Measurements from ENCODE around the gene GAL3ST3.
A peak's percentile ranks its signal among the peaks of the same experiment; 100 is the strongest.

GAL3ST3 gene

GRCh38 chr11:66016793-66017177, 32.2 kb downstream of the GAL3ST3 start:
- DNase-seq (ENCODE audit: low read depth), result no peak
- no peak for TF ChIP-seq CTCF (conservative IDR thresholded peaks at IDR 0.05; ENCODE audit: low read length)
- H3K4me3 ChIP-seq (ENCODE audit: low read length), result no peak overlapping the region

GRCh38 chr11:66015936-66016792, 32.8 kb downstream of the GAL3ST3 start:
- TF ChIP-seq CTCF (conservative IDR thresholded peaks at IDR 0.05; ENCODE audit: low read length), result no peak
- H3K4me3 ChIP-seq (ENCODE audit: low read length), result no peak overlapping the region
- DNase-seq (ENCODE audit: low read depth), result no peak

GRCh38 chr11:66015454-66015881, 33.5 kb downstream of the GAL3ST3 start:
- DNase-seq (ENCODE audit: low read depth), result peak; percentile 78
- H3K4me3 ChIP-seq (ENCODE audit: low read length), result no peak overlapping the region
- TF ChIP-seq CTCF (conservative IDR thresholded peaks at IDR 0.05; ENCODE audit: low read length), result no peak

GRCh38 chr11:66014804-66015453, 34.0 kb downstream of the GAL3ST3 start:
- no peak for TF ChIP-seq CTCF (conservative IDR thresholded peaks at IDR 0.05; ENCODE audit: low read length)
- DNase-seq (ENCODE audit: low read depth), result no peak
- no peak overlapping the region for H3K4me3 ChIP-seq (ENCODE audit: low read length)

GRCh38 chr11:66013762-66014100, 35.2 kb downstream of the GAL3ST3 start:
- no peak overlapping the region for H3K4me3 ChIP-seq (ENCODE audit: low read length)
- no peak for TF ChIP-seq CTCF (conservative IDR thresholded peaks at IDR 0.05; ENCODE audit: low read length)
- DNase-seq (ENCODE audit: low read depth), result no peak

GRCh38 chr11:66012946-66013761, 35.8 kb downstream of the GAL3ST3 start:
- DNase-seq (ENCODE audit: low read depth), result no peak
- no peak overlapping the region for H3K4me3 ChIP-seq (ENCODE audit: low read length)
- TF ChIP-seq CTCF (conservative IDR thresholded peaks at IDR 0.05; ENCODE audit: low read length), result no peak
